Rectal smooth muscle tissue (tissue), 1 donor: Measurements from ENCODE around the gene ALOX15.
"Not testable (repeated sequence)": the region's sequence is repeated elsewhere in the genome, so short reads cannot be mapped to it uniquely, and the experiment has no call there.

ENCODE experiments used
- H3K27ac ChIP-seq: one replicate; pipeline ENCODE4 v1.7.0; 2013; ENCODE audit warnings: low read depth, low read length, inconsistent platforms
- H3K27me3 ChIP-seq: one replicate; pipeline ENCODE4 v1.7.0; 2013; ENCODE audit warnings: low read length; ENCODE audit not compliant: control insufficient read depth, insufficient read depth
- H3K36me3 ChIP-seq: one replicate; pipeline ENCODE4 v1.7.0; 2013; ENCODE audit warnings: low read length; ENCODE audit not compliant: control insufficient read depth, insufficient read depth
- H3K4me1 ChIP-seq: one replicate; pipeline ENCODE4 v1.7.0; 2013; ENCODE audit warnings: low read length; ENCODE audit not compliant: control insufficient read depth, insufficient read depth
- H3K4me3 ChIP-seq: one replicate; pipeline ENCODE4 v1.7.0; 2013; ENCODE audit warnings: low read length
- H3K9ac ChIP-seq: one replicate; pipeline ENCODE4 v1.7.0; 2013; ENCODE audit warnings: low read length

Gene ALOX15

DNA sequence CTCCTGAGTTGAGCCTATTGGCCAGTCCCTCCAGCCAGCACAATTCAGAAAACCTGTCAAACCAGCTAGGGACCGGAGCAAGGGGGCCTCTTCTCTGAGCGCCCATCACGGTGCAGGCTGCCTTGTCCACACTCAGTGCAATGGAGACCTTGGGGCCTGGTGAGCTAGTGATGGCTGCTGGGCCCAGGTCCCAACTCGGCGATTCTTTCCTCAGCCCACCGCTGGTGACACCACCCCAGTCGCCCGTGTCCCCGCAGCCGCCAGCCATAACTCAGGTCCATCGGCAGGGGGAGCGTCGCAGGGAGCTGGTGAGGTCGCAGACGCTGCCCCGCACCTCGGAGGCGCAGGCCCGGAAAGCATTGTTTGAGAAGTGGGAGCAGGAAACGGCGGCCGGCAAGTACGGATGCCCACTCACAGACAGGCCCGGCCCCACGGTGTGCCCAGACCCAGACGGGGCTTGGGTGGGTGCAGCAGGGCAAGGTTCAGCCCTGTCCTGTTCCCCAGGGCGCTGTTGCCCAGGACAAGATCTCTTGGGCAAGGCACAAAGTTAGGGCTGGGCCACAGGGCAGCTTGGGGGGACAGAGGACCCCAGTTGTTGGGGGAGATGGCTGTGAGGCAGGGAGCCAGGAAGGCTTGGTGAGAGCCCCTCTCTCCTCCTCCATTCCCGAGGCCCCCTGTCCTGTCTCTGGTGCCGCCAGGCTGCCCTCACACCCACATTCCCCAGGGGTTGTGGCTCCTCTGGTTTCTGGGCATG is 46.4 kb downstream of the ALOX15 start:
- no peak overlapping the region for H3K27ac ChIP-seq
- no peak overlapping the region for H3K9ac ChIP-seq
- no peaks in the 10 kb centered on the region for H3K36me3 ChIP-seq
- H3K4me1 ChIP-seq, result no peaks in the 10 kb centered on the region
- H3K27me3 ChIP-seq, result peaks cover 7% of the 10 kb centered on the region
- no peak overlapping the region for H3K4me3 ChIP-seq

DNA sequence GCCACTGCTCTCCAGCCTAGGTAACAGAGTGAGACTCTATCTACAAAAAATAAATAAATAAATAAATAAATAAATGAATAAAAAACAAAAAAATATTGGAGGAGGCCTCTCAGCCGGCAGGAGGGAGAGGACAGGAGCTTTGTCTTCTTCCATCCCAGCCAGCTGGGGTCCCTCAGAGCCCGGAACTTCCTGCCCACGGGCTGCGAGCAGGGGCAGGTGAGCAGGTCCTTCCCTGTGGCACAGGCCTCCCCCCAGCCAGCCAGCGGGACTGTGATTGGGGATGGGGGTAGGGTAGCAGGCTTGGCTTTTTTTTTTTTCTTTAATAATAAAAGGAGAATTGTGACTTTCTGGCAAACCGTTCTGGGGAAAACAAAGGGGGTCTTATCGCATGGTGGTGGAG is 47.1 kb downstream of the ALOX15 start:
- Histone ChIP-seq H3K27ac (no peak overlapping the region), H3K27me3 (peaks cover 5% of the 10 kb centered on the region), H3K9ac (no peak overlapping the region), H3K36me3 (no peaks in the 10 kb centered on the region), H3K4me3 (no peak overlapping the region), H3K4me1 (no peaks in the 10 kb centered on the region)

DNA sequence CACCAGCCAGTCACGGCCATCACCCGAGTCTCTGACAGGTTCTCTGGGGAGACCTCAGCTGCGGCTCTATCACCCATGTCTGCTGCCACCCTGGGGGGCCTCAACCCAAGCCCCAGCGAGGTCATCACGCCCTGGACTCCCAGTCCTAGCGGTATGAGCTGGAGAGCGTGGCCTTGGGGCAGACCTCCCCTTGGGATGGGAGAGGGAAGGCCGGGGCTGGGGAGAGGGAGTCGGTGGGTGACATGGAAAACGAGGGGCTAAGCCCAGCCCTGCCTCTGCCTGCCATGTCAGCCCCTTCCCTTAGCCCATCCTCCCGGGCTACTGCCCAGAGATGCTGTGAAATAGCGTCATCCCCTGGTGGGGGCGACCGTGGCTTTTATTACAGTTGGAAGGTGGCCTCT is 48.5 kb downstream of the ALOX15 start:
- no peak overlapping the region for H3K9ac ChIP-seq

DNA sequence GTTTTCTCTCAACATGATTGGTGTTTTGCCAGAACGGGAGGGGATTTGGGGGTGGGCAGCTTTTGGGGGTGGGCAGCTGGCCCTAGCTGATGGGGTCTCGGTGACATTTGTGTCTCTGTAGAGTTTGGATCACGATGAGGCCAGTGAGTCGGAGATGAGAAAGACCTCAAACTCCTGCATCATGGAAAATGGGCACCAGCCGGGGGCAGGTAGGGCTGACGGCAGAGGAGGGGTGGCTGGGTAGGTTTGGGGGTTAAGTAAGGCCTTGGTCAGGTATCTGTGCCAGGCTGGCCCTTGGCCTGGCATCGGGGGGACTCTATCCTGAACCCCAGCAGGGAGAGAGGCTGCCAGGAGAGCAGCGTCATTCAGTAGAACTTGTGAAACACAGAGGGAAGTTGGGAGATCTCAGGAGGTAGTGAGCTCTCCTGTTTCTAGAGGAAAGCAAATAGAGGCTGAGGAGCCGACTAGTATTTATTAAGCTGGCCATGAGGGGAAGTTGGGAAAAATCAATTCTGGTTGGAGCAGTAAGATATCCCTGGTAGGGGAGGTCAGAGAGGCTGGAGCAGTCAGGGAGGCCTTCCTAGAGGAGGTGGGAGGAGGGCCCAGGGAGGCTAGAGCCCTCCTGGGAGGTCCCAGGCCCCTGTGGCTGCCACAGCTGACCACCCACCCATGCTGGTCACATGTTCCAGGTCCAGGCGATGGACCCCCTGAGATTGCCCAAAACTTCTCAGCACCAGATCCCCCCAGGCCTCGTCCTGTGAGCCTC is 49.1 kb downstream of the ALOX15 start:
- H3K4me1 ChIP-seq, result no peaks in the 10 kb centered on the region
- H3K36me3 ChIP-seq, result no peaks in the 10 kb centered on the region
- no peak overlapping the region for H3K27ac ChIP-seq
- H3K4me3 ChIP-seq, result no peak overlapping the region
- H3K9ac ChIP-seq, result no peak overlapping the region
- peaks cover 2% of the 10 kb centered on the region for H3K27me3 ChIP-seq

More for the DNA sequence above, 48.5 kb downstream of the ALOX15 start:
- no peaks in the 10 kb centered on the region for H3K4me1 ChIP-seq
- no peaks in the 10 kb centered on the region for H3K36me3 ChIP-seq
- H3K4me3 ChIP-seq, result no peak overlapping the region
- peaks cover 2% of the 10 kb centered on the region for H3K27me3 ChIP-seq
- H3K27ac ChIP-seq, result no peak overlapping the region

DNA sequence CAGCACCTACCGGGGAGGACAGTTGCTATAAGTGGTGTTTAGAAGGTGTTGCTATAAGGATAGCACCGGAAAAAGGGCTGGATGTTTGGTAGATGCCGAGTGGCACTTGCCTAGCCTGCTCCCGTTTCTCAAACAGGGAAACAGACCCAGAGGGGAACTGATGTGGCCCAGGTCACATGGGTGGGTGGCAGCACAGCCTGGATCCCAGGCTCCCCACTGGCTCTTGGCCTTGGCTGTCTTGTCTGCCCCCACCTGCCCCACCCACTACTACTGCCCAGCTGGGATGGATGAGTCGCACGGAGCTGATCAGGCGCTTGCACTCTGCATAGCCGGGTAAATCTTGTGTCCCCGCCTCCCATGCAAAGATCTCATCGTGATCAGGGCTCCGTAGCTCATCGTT is 49.9 kb downstream of the ALOX15 start:
- Histone ChIP-seq H3K9ac (no peak overlapping the region), H3K36me3 (no peaks in the 10 kb centered on the region), H3K4me1 (no peaks in the 10 kb centered on the region), H3K27me3 (peaks cover 2% of the 10 kb centered on the region), H3K4me3 (no peak overlapping the region), H3K27ac (no peak overlapping the region)

DNA sequence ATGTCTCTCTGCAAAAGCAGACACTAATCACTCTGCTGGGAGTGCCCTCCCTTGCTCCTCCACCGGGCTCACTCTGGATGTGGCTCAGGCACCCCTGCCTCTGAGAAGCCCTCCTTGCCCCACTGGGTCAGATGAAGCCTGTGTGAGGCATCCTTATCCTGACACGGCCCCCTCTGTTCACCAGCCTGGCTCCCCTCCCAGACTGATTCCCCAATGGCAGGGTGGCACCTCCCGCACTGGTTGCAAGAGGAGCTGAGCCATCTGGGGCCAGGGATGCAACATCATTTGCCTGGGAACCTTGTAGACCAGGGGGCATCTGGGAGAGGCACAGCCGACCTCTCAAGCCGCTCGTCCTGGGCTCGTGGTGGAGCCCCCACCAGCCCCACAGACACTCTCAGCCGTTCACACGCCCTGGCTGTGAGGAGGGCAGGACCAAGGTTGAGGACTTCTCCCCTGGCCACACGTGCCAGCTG is 50.5 kb downstream of the ALOX15 start:
- Histone ChIP-seq H3K27ac (no peak overlapping the region), H3K36me3 (no peaks in the 10 kb centered on the region), H3K27me3 (peaks cover 2% of the 10 kb centered on the region), H3K4me3 (no peak overlapping the region), H3K9ac (no peak overlapping the region), H3K4me1 (no peaks in the 10 kb centered on the region)

DNA sequence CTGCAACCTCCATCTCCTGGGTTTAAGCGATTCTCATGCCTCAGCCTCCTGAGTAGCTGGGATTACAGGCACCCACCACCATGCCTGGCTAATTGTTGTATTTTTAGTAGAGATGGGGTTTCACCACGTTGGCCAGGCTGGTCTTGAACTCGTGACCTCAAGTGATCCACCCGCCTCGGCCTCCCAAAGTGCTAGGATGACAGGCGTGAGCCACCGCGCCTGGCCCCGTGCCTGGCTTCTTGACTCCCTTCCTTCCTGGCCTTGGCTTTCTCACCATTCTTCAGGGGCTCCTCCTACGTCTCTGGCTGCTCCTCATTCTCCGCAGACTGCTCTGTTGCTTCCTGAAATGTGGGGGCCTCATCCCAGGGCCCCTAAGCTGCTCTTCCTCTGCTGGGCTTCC is 51.4 kb downstream of the ALOX15 start:
- H3K4me1 ChIP-seq, H3K27me3 ChIP-seq, H3K27ac ChIP-seq, H3K4me3 ChIP-seq, H3K36me3 ChIP-seq, H3K9ac ChIP-seq: not testable (repeated sequence)

DNA sequence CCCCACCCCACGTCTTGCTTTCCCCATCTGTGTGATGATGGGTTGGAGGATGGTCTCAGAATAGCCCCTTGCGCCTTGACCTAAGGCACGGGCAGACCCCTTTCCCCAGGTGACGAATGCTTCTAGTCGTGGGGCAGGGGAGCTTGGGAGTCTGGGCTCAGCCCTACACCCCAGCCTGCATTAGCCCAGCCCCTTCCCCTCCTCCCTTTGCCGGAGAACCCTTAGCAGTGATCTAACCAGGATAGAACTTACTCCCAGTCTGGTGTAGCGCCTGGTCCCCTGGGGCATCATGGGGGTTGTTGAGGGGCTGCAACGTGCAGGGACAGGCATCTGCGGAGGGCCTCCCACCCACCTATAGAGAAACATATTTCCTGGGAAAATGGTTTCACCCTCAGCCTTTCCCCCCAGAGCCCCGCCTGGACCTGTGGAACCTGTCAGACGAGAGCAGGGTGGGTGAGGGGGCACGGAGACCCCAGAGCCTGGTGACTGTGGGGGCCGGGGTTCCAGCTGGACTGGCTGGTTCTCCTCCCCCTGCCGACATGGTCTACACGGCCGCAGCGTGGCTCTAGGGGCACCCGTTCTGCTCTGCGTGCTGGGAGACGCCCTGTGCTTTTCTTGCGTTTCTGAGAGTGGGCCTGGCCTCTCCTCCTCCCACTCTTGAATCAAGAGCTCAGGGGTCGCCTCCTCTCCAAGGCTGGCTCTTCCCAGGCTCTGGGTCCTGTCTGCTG is 52.4 kb downstream of the ALOX15 start:
- peaks cover 9% of the 10 kb centered on the region for H3K27me3 ChIP-seq
- H3K4me3 ChIP-seq, result no peak overlapping the region
- H3K36me3 ChIP-seq, result no peaks in the 10 kb centered on the region
- H3K27ac ChIP-seq, result no peak overlapping the region
- H3K4me1 ChIP-seq, result no peaks in the 10 kb centered on the region
- H3K9ac ChIP-seq, result no peak overlapping the region

DNA sequence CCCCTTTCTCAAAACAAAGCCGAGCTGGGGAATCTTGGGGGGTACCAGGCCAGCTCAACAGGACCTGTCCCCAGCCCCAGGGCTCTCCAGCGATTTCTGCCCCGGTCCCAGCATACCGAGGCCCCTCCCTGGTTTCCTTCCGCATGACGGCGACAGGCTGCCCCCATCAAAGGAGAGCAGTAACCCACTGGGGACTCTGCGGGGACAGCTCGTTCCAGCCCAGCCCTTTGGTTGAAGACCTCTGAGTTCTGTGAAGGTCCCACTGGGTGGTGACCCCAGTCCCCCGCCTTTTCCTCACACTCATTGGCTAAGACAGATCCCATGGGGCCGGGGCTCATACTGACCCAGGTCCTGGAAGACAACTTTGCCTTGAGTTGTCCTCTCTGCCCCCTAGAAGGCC is 53.1 kb downstream of the ALOX15 start:
- H3K9ac ChIP-seq, result no peak overlapping the region
- no peak overlapping the region for H3K4me3 ChIP-seq
- H3K4me1 ChIP-seq, result no peaks in the 10 kb centered on the region
- peaks cover 9% of the 10 kb centered on the region for H3K27me3 ChIP-seq
- H3K27ac ChIP-seq, result no peak overlapping the region
- H3K36me3 ChIP-seq, result no peaks in the 10 kb centered on the region

DNA sequence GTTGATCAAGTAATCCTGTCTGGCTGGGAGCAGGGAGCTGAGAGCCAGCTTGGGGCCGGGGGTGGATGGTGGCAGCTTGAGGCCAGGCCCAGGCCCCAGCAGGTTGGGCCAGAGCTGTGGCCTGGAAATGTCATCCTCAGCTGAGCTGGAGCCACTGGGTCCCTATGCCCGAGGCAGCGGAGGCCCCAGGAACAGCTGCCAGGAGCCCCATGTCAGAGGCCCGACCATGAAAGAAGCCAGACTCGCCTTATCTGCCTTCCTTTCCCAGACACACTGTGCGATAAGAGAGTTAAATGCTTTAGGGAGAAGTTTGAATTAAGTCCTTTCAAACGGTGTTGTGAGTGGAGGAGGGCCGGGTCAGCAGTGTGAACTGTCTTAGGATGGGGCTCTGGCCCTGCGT is 53.7 kb downstream of the ALOX15 start:
- Histone ChIP-seq H3K9ac (no peak overlapping the region), H3K4me3 (no peak overlapping the region), H3K27me3 (peaks cover 11% of the 10 kb centered on the region), H3K36me3 (no peaks in the 10 kb centered on the region), H3K4me1 (no peaks in the 10 kb centered on the region), H3K27ac (no peak overlapping the region)

DNA sequence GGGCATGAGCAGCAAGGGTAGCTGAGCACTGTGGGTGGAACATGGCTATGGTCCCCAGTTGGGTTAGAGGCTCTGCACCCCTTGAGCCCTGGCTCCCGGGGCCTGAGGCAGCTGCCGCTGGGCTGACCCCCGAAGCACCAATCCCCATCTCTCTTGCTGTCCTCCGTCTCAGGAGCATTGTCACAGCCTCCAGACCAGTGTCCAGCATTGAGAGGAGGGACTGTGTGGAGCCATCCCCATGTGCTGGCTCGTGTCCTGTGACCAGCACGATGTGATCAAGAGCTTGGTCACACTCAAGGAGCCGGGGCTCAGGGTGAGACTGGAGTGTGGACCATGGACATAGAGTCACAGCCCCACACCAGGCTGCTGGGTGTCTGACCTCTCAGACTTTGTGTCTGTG is 54.3 kb downstream of the ALOX15 start:
- H3K9ac ChIP-seq, result no peak overlapping the region
- H3K27me3 ChIP-seq, result peaks cover 12% of the 10 kb centered on the region
- H3K4me1 ChIP-seq, result no peaks in the 10 kb centered on the region
- H3K27ac ChIP-seq, result no peak overlapping the region
- no peaks in the 10 kb centered on the region for H3K36me3 ChIP-seq
- H3K4me3 ChIP-seq, result no peak overlapping the region

DNA sequence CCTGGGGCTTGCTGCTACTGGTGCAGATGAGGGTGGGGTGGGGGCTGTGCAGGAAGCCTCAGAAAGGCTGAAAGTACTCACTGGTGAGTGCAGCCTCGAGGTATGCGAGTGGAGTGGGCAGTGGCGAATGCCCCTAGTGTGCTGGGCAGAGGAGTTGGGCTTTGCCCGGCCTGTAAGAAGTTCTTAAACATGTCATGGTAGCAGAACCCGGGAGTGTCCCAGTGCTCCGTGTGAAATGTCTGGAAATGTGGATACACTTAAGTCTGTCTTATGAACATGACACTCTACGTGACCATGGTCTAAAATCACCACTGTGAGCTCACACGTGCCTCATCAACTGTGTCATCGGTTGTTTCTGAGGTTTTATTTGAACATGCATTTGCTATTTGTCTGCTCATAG is 55.4 kb downstream of the ALOX15 start:
- Histone ChIP-seq H3K4me1 (no peaks in the 10 kb centered on the region), H3K36me3 (no peaks in the 10 kb centered on the region), H3K27me3 (peaks cover 17% of the 10 kb centered on the region), H3K27ac (no peak overlapping the region), H3K9ac (no peak overlapping the region), H3K4me3 (no peak overlapping the region)
